ENCODE results near the gene PCAT7. TPM values are rescaled to one million over a fixed set of nuclear protein-coding genes. Genes with fewer than 3 reads are reported as not detected.

PCAT7 gene
- polyA plus RNA-seq, 1 donor (not counting 4 experiments of a cell fraction or from before 2014, with no cell fraction given): not detected

GRCh38 chr9:94586316-94586715 is 31.4 kb downstream of the PCAT7 start:
- no peaks in the 10 kb centered on the region for H4K20me1 ChIP-seq (ENCODE audit: control insufficient read depth, extremely low read depth, insufficient read depth, low read length)
- dilution Hi-C loops (cut with MboI; ENCODE audit: extremely low pct_ligation_motif_present, low sequenced_read_pairs): no loop called here
- H3K27ac ChIP-seq (ENCODE audit: control insufficient read depth, insufficient read depth, low read length): no peak overlapping the region
- TF ChIP-seq EZH2 (IDR thresholded peaks at IDR 0.05; ENCODE audit: low read length) (no peak), CTCF (optimal IDR thresholded peaks at IDR 0.05 in 1 of 3, IDR thresholded peaks at IDR 0.05 in 1 of 3, conservative IDR thresholded peaks at IDR 0.05 in 1 of 3; ENCODE audit: extremely low read depth in 1 of 3, insufficient read depth in 2 of 3, low read length in 3 of 3) (no peak)
- peaks cover 8% of the 10 kb centered on the region for H3K4me1 ChIP-seq (ENCODE audit: control insufficient read depth, extremely low read depth, insufficient read depth, low read length)
- no peak overlapping the region for H3K4me3 ChIP-seq (ENCODE audit: control insufficient read depth in 2 of 3, extremely low read depth in 1 of 3, insufficient read depth in 2 of 3, low read depth in 1 of 3, low read length in 3 of 3)
- no peak overlapping the region for H2AFZ ChIP-seq (ENCODE audit: control insufficient read depth, low read length)
- H3K9me1 ChIP-seq (ENCODE audit: control insufficient read depth, extremely low read depth, insufficient read depth, low read length): no peaks in the 10 kb centered on the region
- FAIRE-seq: no peak
- H3K36me3 ChIP-seq (ENCODE audit: control insufficient read depth in 2 of 2, extremely low read depth in 1 of 2, insufficient read depth in 2 of 2, low read length in 2 of 2): no peaks in the 10 kb centered on the region
- no peak overlapping the region for H3K9ac ChIP-seq (ENCODE audit: control insufficient read depth, extremely low read depth, insufficient read depth, low read length)
- no peaks in the 10 kb centered on the region for H3K79me2 ChIP-seq (ENCODE audit: control insufficient read depth, insufficient read depth, low read length)
- no peak for DNase-seq (ENCODE audit: low read depth, low spot score)
- no peak overlapping the region for H3K4me2 ChIP-seq (ENCODE audit: control insufficient read depth, extremely low read depth, insufficient read depth, low read depth, low read length)
- no peaks in the 10 kb centered on the region for H3K27me3 ChIP-seq (ENCODE audit: control insufficient read depth, extremely low read depth, insufficient read depth, low read length)
- no peaks in the 10 kb centered on the region for H3K9me3 ChIP-seq (ENCODE audit: control insufficient read depth, low read depth, low read length)

GRCh38 chr9:94586814-94587213 is 31.9 kb downstream of the PCAT7 start:
- Histone ChIP-seq H4K20me1 (ENCODE audit: control insufficient read depth, extremely low read depth, insufficient read depth, low read length) (no peaks in the 10 kb centered on the region), H3K79me2 (ENCODE audit: control insufficient read depth, insufficient read depth, low read length) (no peaks in the 10 kb centered on the region), H3K27me3 (ENCODE audit: control insufficient read depth, extremely low read depth, insufficient read depth, low read length) (no peaks in the 10 kb centered on the region), H3K4me2 (ENCODE audit: control insufficient read depth, extremely low read depth, insufficient read depth, low read depth, low read length) (no peak overlapping the region), H3K9ac (ENCODE audit: control insufficient read depth, extremely low read depth, insufficient read depth, low read length) (no peak overlapping the region), H3K9me3 (ENCODE audit: control insufficient read depth, low read depth, low read length) (no peaks in the 10 kb centered on the region), H3K4me1 (ENCODE audit: control insufficient read depth, extremely low read depth, insufficient read depth, low read length) (peaks cover 3% of the 10 kb centered on the region), H3K4me3 (ENCODE audit: control insufficient read depth in 2 of 3, extremely low read depth in 1 of 3, insufficient read depth in 2 of 3, low read depth in 1 of 3, low read length in 3 of 3) (no peak overlapping the region), H3K27ac (ENCODE audit: control insufficient read depth, insufficient read depth, low read length) (no peak overlapping the region), H3K36me3 (ENCODE audit: control insufficient read depth in 2 of 2, extremely low read depth in 1 of 2, insufficient read depth in 2 of 2, low read length in 2 of 2) (no peaks in the 10 kb centered on the region), H3K9me1 (ENCODE audit: control insufficient read depth, extremely low read depth, insufficient read depth, low read length) (no peaks in the 10 kb centered on the region), H2AFZ (ENCODE audit: control insufficient read depth, low read length) (no peak overlapping the region)
- FAIRE-seq (no peak), DNase-seq (ENCODE audit: low read depth, low spot score) (no peak)
- dilution Hi-C loops (cut with MboI; ENCODE audit: extremely low pct_ligation_motif_present, low sequenced_read_pairs): no loop called here
- TF ChIP-seq EZH2 (IDR thresholded peaks at IDR 0.05; ENCODE audit: low read length) (no peak), CTCF (optimal IDR thresholded peaks at IDR 0.05 in 1 of 3, IDR thresholded peaks at IDR 0.05 in 1 of 3, conservative IDR thresholded peaks at IDR 0.05 in 1 of 3; ENCODE audit: extremely low read depth in 1 of 3, insufficient read depth in 2 of 3, low read length in 3 of 3) (no peak)

All from keratinocyte (primary cell).